HL-60 (cell line): Measurements from ENCODE around the gene PRPS2.

Experiments
- DNase-seq, 2 experiments: peaks; one replicate each; pipeline ENCODE4 v3.0.0-alpha.2; 2010 to 2020; ENCODE audit warnings: low read depth in 1 of 2, low spot score in 1 of 2
- H3K27ac ChIP-seq: fragments of 250-450 bp; sonication (Bioruptor Pico); replicated peaks from 2 replicates; pipeline ENCODE4 v1.5.1; 2020; ENCODE audit warnings: mild to moderate bottlenecking, moderate library complexity
- H3K27me3 ChIP-seq: fragments of 250-450 bp; sonication (Bioruptor Pico); 2 replicates; pipeline ENCODE4 v1.5.1; 2021; ENCODE audit warnings: mild to moderate bottlenecking, moderate library complexity; ENCODE audit not compliant: insufficient read depth, poor library complexity, severe bottlenecking
- H3K4me3 ChIP-seq: replicated peaks from 2 replicates; pipeline ENCODE4 v1.5.1; 2011; ENCODE audit warnings: mild to moderate bottlenecking, control low read depth, low read length; ENCODE audit not compliant: insufficient read depth
- GABPA ChIP-seq: IDR thresholded peaks from 2 replicates; pipeline ENCODE4 v1.6.1; 2012; ENCODE audit warnings: low read depth
- POLR2AphosphoS5 ChIP-seq: IDR thresholded peaks from 2 replicates; pipeline ENCODE4 v1.6.1; 2012; ENCODE audit warnings: low read depth
- REST ChIP-seq: IDR thresholded peaks from 2 replicates; pipeline ENCODE4 v1.6.1; 2012; ENCODE audit warnings: low read depth; ENCODE audit not compliant: insufficient replicate concordance
- SPI1 ChIP-seq: IDR thresholded peaks from 2 replicates; pipeline ENCODE4 v1.6.1; 2012; ENCODE audit warnings: low read depth, mild to moderate bottlenecking, borderline replicate concordance
- long read RNA-seq: library from polyadenylated mRNA; unstranded; transcript quantifications from one replicate; pipeline ENCODE4 v2.0.0, GENCODE V29; 2020
- TF ChIP-seq, protein P1 (sequence below): IDR thresholded peaks from one replicate; pipeline ENCODE4 v1.5.1; 2011; ENCODE audit warnings: low read length, control low read depth, inconsistent platforms; ENCODE audit not compliant: insufficient read depth

Gene PRPS2
- long read RNA-seq, transcript PRPS2-202 (7 exons, 2,511 nt) = major isoform, 496 of 558 reads
- long read RNA-seq, transcript PRPS2-203 (7 exons, 1,348 nt) = minor isoform, 42 of 558 reads
- long read RNA-seq, partial matches to known transcripts = 12 of 558 reads
- long read RNA-seq, other reads (novel, unspliced or antisense) = 4 of 558 reads

DNA sequence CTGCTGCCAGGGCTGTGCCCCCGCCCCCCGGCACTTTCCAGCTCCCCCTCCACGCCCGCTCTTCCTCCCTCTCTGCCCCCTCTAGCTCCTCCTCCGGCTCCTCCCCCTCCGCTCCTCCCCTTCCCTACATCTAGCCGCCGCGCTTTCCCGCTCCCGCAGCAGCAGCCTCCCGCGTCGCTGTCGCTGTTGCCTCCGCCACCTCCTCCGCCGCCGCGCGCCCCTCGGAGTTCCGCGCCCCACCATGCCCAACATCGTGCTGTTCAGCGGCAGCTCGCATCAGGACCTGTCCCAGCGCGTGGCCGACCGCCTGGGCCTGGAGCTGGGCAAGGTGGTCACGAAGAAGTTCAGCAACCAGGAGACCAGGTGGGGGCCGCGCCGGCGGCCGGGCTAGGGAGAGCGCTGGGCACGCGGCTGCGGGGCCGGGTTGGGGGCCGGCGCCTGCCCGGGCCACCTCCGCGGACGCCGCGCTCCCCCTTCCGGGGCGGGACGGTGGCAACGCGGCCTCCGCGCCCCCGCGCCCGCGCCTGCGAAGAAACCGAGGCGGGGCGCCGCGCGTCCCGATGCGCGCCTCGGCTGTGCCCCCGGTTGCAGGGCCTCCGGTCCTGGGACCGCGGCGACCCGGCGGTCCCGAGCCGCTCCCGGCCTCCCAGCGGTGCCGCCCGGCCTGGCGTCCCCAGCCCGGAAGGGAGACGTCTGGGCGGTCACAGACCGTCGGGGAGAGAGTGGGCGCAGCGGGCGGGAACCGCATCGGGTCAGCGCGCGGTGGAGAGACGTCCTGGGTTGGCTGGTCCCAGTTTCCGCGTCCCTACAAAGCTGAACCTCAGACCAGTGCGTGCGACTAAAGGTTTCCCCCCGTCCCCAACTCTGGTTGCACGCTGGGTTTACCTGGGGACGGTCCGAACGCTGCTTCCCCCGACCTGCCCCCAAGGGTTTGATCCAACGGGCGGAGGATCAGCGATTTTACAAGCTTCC, at the start of gene PRPS2:
TSS of gene PRPS2 (plus strand) at position 156 of the 972 bp plus-strand sequence. CDS start at position 242, 86 bp downstream.
- Histone ChIP-seq H3K4me3 (peak within 1 kb of the TSS; percentile 70), H3K27me3 (no peaks in the 10 kb centered on the region), H3K27ac (peak within 1 kb of the TSS; percentile 83)
- TF ChIP-seq POLR2AphosphoS5 (peak; percentile 77), REST (peak; percentile 17), GABPA (no peak), SPI1 (no peak)
- TF ChIP-seq, protein P1, sequence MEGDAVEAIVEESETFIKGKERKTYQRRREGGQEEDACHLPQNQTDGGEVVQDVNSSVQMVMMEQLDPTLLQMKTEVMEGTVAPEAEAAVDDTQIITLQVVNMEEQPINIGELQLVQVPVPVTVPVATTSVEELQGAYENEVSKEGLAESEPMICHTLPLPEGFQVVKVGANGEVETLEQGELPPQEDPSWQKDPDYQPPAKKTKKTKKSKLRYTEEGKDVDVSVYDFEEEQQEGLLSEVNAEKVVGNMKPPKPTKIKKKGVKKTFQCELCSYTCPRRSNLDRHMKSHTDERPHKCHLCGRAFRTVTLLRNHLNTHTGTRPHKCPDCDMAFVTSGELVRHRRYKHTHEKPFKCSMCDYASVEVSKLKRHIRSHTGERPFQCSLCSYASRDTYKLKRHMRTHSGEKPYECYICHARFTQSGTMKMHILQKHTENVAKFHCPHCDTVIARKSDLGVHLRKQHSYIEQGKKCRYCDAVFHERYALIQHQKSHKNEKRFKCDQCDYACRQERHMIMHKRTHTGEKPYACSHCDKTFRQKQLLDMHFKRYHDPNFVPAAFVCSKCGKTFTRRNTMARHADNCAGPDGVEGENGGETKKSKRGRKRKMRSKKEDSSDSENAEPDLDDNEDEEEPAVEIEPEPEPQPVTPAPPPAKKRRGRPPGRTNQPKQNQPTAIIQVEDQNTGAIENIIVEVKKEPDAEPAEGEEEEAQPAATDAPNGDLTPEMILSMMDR = no peak
- peak; percentile 43 to 74 for DNase-seq

DNA sequence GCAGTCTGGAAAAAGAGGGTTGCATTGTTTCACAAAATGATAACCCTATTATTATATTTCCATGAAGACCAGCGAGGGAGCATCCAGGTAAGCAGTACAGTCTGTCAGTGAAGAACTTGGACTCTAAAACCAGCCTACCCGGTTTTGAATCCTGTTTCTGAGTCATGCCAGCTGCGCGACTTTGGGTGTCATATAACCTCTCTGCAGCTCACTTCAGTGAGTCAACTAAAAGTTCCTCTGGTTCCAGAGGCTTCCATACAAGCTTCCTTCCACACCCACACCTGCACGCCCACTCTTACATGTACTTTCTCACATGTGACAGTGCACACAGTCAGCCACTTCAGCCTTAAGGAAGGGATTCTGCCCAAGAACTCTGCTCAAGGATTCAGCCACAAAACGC, 49.8 kb upstream of the PRPS2 start:
- no peaks in the 10 kb centered on the region for H3K27me3 ChIP-seq

GRCh38 chrX:12747433-12747832, 43.8 kb upstream of the PRPS2 start:
- no peak for DNase-seq
- Histone ChIP-seq H3K27ac (no peak overlapping the region), H3K4me3 (no peak overlapping the region), H3K27me3 (no peaks in the 10 kb centered on the region)
- TF ChIP-seq POLR2AphosphoS5 (no peak), REST (no peak)
- TF ChIP-seq, protein P1 = no peak

More for the DNA sequence above, 49.8 kb upstream of the PRPS2 start:
- Histone ChIP-seq H3K27ac (no peak overlapping the region), H3K4me3 (no peak overlapping the region)
- no peak for TF ChIP-seq GABPA
- TF ChIP-seq, protein P1 = no peak
- no peak for DNase-seq
